ENCODE data around the gene WRNIP1. TPM values are rescaled to one million over a fixed set of nuclear protein-coding genes. Genes with fewer than 3 reads are reported as not detected.
A peak's percentile ranks its signal among the peaks of the same experiment; 100 is the strongest.

Gene WRNIP1
- total and polyA plus RNA-seq, 2 of the 8 experiments (the other 6 are each of a cell fraction or from before 2014, with no cell fraction given): 38.2 to 39.2 TPM

GRCh38 chr6:2765166-2765895 lies at the start of gene WRNIP1 (continued):
- TF ChIP-seq CHD7 (IDR thresholded peaks at IDR 0.05; ENCODE audit: insufficient replicate concordance, low read length): no peak
- TF ChIP-seq YY1 (IDR thresholded peaks at IDR 0.05; ENCODE audit: low read depth, low read length): peak; percentile 89
- TF ChIP-seq SAP30 (IDR thresholded peaks at IDR 0.05; ENCODE audit: insufficient read depth, insufficient replicate concordance, low read length): no peak
- peak; percentile 76 for TF ChIP-seq SIX5 (IDR thresholded peaks at IDR 0.05; ENCODE audit: low read depth, low read length)
- no peak for TF ChIP-seq ASH2L (IDR thresholded peaks at IDR 0.05; ENCODE audit: low read length)
- no peak for TF ChIP-seq ZNF274 (IDR thresholded peaks at IDR 0.05; ENCODE audit: borderline replicate concordance, extremely low read depth, low read length)
- 0 out of 2 replicates have a peak, but pooled peaks have one; percentile 5 for TF ChIP-seq TAF1 (IDR thresholded peaks at IDR 0.05; ENCODE audit: low read depth, low read length)
- no peak for TF ChIP-seq ATF2 (IDR thresholded peaks at IDR 0.05; ENCODE audit: low read length)

Data from H1 (cell line).